Panc1 (cell line): Measurements from ENCODE around the gene NEURL2. TPM values are rescaled to one million over a fixed set of nuclear protein-coding genes. Genes with fewer than 3 reads are reported as not detected.

Experiments
- ATAC-seq: fragments of 200-7000 bp; cut with Tn5 transposase; 2 replicates; pipeline ENCODE4 v1.9.1; 2020; ENCODE audit warnings: mild to moderate bottlenecking, moderate library complexity
- BruUV-seq: library from RNA; stranded (reverse); fragments of 400-500 nt; replicated peaks from 2 replicates; lab custom pipeline; 2021; lab: Mats Ljungman, UMichigan
- CTCF ChIA-PET: fragments of 300-600 bp; sonication (Branson Sonifier 250); formaldehyde crosslinking; loops from one replicate; lab custom pipeline; 2022; ENCODE audit warnings: antibody characterized with exemption; lab: Charles Lee
- POLR2A ChIA-PET: fragments of 300-600 bp; sonication (Branson Sonifier 250); formaldehyde crosslinking; loops from one replicate; lab custom pipeline; 2022; ENCODE audit warnings: antibody characterized with exemption; lab: Charles Lee
- DNase-seq: peaks from one replicate; pipeline ENCODE4 v3.0.0-alpha.2; 2010; ENCODE audit warnings: low read depth, low spot score
- H3K27ac ChIP-seq: 2 replicates; pipeline ENCODE4 v1.5.1; 2011; ENCODE audit warnings: mild to moderate bottlenecking, low read length, inconsistent platforms
- H3K27me3 ChIP-seq: fragments of 200-500 bp; sonication (Bioruptor generic); 2 replicates; pipeline ENCODE4 v1.6.0; 2014; ENCODE audit warnings: low read length, inconsistent platforms; ENCODE audit not compliant: control insufficient read depth, insufficient read depth
- H3K36me3 ChIP-seq: fragments of 200-500 bp; sonication (Bioruptor generic); 2 replicates; pipeline ENCODE4 v1.5.1; 2014; ENCODE audit warnings: inconsistent platforms, mild to moderate bottlenecking, low read length, moderate library complexity; ENCODE audit not compliant: control insufficient read depth, insufficient read depth
- H3K4me1 ChIP-seq: 2 replicates; pipeline ENCODE4 v1.5.1; 2011; ENCODE audit warnings: inconsistent platforms, mild to moderate bottlenecking, low read length, moderate library complexity; ENCODE audit not compliant: control insufficient read depth, insufficient read depth
- H3K4me3 ChIP-seq, 2 experiments: 2 replicates each; pipeline ENCODE4 v1.5.1; 2011 to 2012; ENCODE audit warnings: low read depth in 2 of 2, low read length in 2 of 2, mild to moderate bottlenecking in 2 of 2, inconsistent platforms in 1 of 2, moderate library complexity in 1 of 2
- H3K9me3 ChIP-seq: fragments of 200-500 bp; sonication (Bioruptor generic); 2 replicates; pipeline ENCODE4 v1.5.1; 2014; ENCODE audit warnings: low read depth, mild to moderate bottlenecking, inconsistent platforms, low read length, moderate library complexity; ENCODE audit not compliant: control insufficient read depth, insufficient read depth
- CTCF ChIP-seq: fragments of 450-650 bp; IDR thresholded peaks from 2 replicates; pipeline ENCODE4 v1.5.1; 2017; ENCODE audit warnings: mild to moderate bottlenecking
- POLR2AphosphoS5 ChIP-seq: IDR thresholded peaks from 2 replicates; pipeline ENCODE4 v1.6.1; 2012; ENCODE audit warnings: mild to moderate bottlenecking, low read depth, low read length, moderate library complexity
- REST ChIP-seq, 2 experiments: IDR thresholded peaks; 2 replicates each; pipeline ENCODE4 v1.6.1; 2011 to 2012; ENCODE audit warnings: low read depth in 2 of 2, control low read depth in 1 of 2, low read length in 1 of 2, mild to moderate bottlenecking in 1 of 2, moderate library complexity in 1 of 2; ENCODE audit not compliant: insufficient read depth in 1 of 2
- SIN3A ChIP-seq: IDR thresholded peaks from 2 replicates; pipeline ENCODE4 v1.6.1; 2012; ENCODE audit warnings: low read depth, mild to moderate bottlenecking, low read length, moderate library complexity, borderline replicate concordance; ENCODE audit not compliant: insufficient read depth
- TCF7L2 ChIP-seq: IDR thresholded peaks from 2 replicates; pipeline ENCODE4 v1.6.1; 2011; ENCODE audit warnings: mild to moderate bottlenecking, low read depth, low read length, inconsistent platforms
- in situ Hi-C: cut with HindIII; loops from 2 replicates; pipeline ENCODE4 v1.10.0; 2016; ENCODE audit warnings: low sequenced_read_pairs, low pct_unique_long_range_greater_than_20kb
- intact Hi-C: fragments of 100-400 bp; cut with micrococcal nuclease; formaldehyde crosslinking; loops from one replicate; pipeline ENCODE4 v1.10.0; 2022; ENCODE audit not compliant: unreplicated experiment
- total RNA-seq: library from RNA; stranded (reverse); gene quantifications from one replicate; pipeline ENCODE4 v1.2.1, GENCODE V29; 2021; ENCODE audit not compliant: unreplicated experiment

Gene NEURL2
- total RNA-seq, 1 experiment from 2014 or later: 3.0 TPM

DNA sequence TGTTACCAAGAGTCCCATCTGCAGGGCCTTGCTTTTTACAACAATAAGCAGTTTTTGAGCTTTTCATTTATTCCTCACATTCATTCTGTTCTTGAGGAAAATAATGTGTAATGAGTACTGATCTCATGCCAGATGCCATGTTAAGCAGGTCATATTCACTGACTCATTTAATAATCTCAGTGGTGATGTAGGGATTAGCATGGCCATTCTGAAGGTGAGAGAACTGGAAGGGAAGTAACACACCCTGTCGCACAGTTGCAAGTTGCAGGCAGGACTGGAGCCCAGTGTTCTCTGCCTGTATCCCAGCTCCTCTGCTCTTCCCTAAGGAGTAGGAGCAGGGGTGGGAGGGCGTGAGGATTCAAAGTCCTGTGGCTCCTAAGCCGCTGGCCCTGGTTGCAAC, 49.0 kb upstream of the NEURL2 start:
- in situ Hi-C loops: no loop called here

GRCh38 chr20:45938727-45939438, 47.9 kb upstream of the NEURL2 start:
- no peak for DNase-seq
- intact Hi-C loops (no loop called here), in situ Hi-C loops (no loop called here)
- Histone ChIP-seq H3K4me3 (no peak overlapping the region), H3K9me3 (no peaks in the 10 kb centered on the region), H3K27me3 (no peaks in the 10 kb centered on the region), H3K36me3 (no peaks in the 10 kb centered on the region; the same call in 1 of the 2 replicates), H3K27ac (no peak overlapping the region), H3K4me1 (peaks cover 4% of the 10 kb centered on the region)
- POLR2A ChIA-PET: no interaction called here
- ATAC-seq: no peak
- CTCF ChIA-PET: interaction anchor here (0.6 kb wide), 2 partner anchors 15 to 37 kb away, joined by 4 to 13 read pairs; no protein-coding TSS in a partner anchor
- no TSS peak for BruUV-seq
- TF ChIP-seq POLR2AphosphoS5 (no peak), CTCF (no peak), SIN3A (no peak), REST (IDR thresholded peaks at IDR 0.05; ENCODE audit: insufficient read depth in 1 of 2, low read depth in 2 of 2, low read length in 1 of 2) (no peak), TCF7L2 (no peak)

More for the DNA sequence above, 49.0 kb upstream of the NEURL2 start:
- ChIA-PET CTCF (no interaction called here), POLR2A (no interaction called here)
- TF ChIP-seq TCF7L2 (no peak), POLR2AphosphoS5 (no peak), REST (IDR thresholded peaks at IDR 0.05; ENCODE audit: insufficient read depth in 1 of 2, low read depth in 2 of 2, low read length in 1 of 2) (no peak), SIN3A (no peak), CTCF (no peak)
- no peaks in the 10 kb centered on the region for H3K9me3 ChIP-seq
- H3K4me3 ChIP-seq: no peak overlapping the region
- H3K36me3 ChIP-seq: no peaks in the 10 kb centered on the region; the same call in 1 of the 2 replicates
- DNase-seq (no peak), ATAC-seq (no peak)
- intact Hi-C loops: no loop called here
- peaks cover 4% of the 10 kb centered on the region; the same call in 1 of the 2 replicates for H3K4me1 ChIP-seq
- no peak overlapping the region for H3K27ac ChIP-seq
- no peaks in the 10 kb centered on the region for H3K27me3 ChIP-seq
- BruUV-seq: no TSS peak
